Muscle of leg (tissue), 16 donors: ENCODE results near the gene ZNF697. TPM values are rescaled to one million over a fixed set of nuclear protein-coding genes. Genes with fewer than 3 reads are reported as not detected.
"Not testable (repeated sequence)": the region's sequence is repeated elsewhere in the genome, so short reads cannot be mapped to it uniquely, and the experiment has no call there.

Source experiments
- DNase-seq: peaks from one replicate; pipeline ENCODE4 v3.0.0; 2013
- H3K27ac ChIP-seq: one replicate; pipeline ENCODE4 v1.5.1; 2013; ENCODE audit warnings: mild to moderate bottlenecking, low read length, control low read depth
- H3K27me3 ChIP-seq: one replicate; pipeline ENCODE4 v1.6.1; 2013; ENCODE audit warnings: low read length; ENCODE audit not compliant: control insufficient read depth, insufficient read depth
- H3K36me3 ChIP-seq: one replicate; pipeline ENCODE4 v1.6.1; 2013; ENCODE audit warnings: low read length; ENCODE audit not compliant: control insufficient read depth, insufficient read depth
- H3K4me1 ChIP-seq: one replicate; pipeline ENCODE4 v1.6.1; 2013; ENCODE audit warnings: low read length; ENCODE audit not compliant: control insufficient read depth, insufficient read depth
- H3K4me3 ChIP-seq: one replicate; pipeline ENCODE4 v1.5.1; 2013; ENCODE audit warnings: low read length, control low read depth
- H3K9me3 ChIP-seq: replicated peaks from 2 replicates; pipeline ENCODE4 v1.6.1; 2013; ENCODE audit warnings: low read depth, low read length; ENCODE audit not compliant: control insufficient read depth
- WGBS: methylation state at CpG from one replicate; pipeline ENCODE4 v1.1.5; 2013; ENCODE audit warnings: missing lambda C conversion rate; ENCODE audit not compliant: insufficient coverage; 5-methylcytosine and 5-hydroxymethylcytosine counted together
- long read RNA-seq, 11 donors: transcript quantifications; one replicate each; lab custom pipeline, GENCODE V29; 2026
- polyA plus RNA-seq, 8 donors: library from polyadenylated mRNA; unstranded; fragments of 120-200 nt; gene quantifications; one replicate each; pipeline versions ENCODE4 v1.2.1 to v1.2.3, GENCODE V29; 2013; ENCODE audit warnings: inconsistent platforms in 1 of 8, low replicate concordance in 1 of 8; ENCODE audit not compliant: insufficient read length in 8 of 8, insufficient read depth in 1 of 8
- total RNA-seq: library from RNA; stranded (reverse); fragments of 120-200 nt; gene quantifications from one replicate; pipeline ENCODE4 v1.2.4, GENCODE V29; 2013

Gene ZNF697
- total RNA-seq (10.1 TPM), polyA plus RNA-seq (10 to 100 TPM in 2 of 8 donors, 1 to 10 TPM in 6; 8.0 to 11.6 (median 9.8) TPM)
- long read RNA-seq, donor 1, result 0 reads
- long read RNA-seq, donor 2, result 0 reads
- long read RNA-seq, donor 3, result 0 reads
- long read RNA-seq, donor 4, result 0 reads
- long read RNA-seq, donor 5, result 0 reads
- long read RNA-seq, donor 6, result 0 reads
- long read RNA-seq, donor 7, result 0 reads
- long read RNA-seq, donor 8, result 0 reads
- long read RNA-seq, donor 9, result 0 reads
- long read RNA-seq, donor 10, result 0 reads
- long read RNA-seq, donor 11, result 0 reads

DNA sequence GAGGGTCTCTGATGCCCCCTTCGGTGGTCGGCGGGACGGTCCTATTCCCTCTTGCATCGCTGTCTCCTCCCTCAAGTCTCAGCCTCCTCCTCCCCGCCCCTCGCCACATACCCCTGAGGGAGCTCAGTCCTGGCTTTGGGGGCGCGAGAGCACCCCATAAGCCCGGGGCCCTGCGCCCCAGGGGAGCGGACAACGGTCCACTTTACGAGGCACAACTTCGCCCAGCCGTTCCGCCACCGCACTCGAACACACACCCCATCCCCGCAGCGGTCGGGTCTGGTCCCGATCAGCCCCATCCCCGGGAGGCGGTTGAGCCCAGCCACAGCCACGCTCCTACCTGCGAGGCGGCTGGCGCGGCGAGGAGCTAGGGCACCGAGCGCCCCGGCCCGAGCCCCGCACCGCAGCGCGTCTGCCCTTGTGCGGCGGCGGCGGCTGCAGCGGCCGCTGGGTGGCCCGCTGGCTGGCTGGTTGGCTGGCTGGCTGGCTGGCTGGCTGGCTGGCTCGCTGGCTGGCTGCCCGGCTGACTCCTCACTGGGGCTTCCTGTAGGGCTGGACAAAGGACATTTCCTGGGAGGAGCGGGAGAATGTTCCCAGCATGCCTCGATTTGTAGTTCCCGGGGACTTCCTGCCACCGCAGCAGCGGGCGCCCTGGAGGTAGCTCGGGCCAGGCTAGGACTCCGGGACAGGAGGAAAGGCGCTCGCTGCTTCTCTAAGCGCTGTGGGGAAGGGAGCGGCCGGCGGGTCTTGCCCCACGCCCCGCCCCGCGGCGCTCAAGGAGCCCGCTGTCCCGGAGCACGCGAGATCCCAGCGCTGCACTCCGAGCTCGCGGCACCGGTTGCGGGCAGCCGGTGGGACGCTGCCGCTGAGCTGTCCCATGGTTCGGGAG, at the start of gene ZNF697:
TSS of gene ZNF697 (minus strand) at position 533 of the 886 bp plus-strand sequence. CDS start 22,166 bp downstream, outside the sequence.
- peaks cover 3% of the 10 kb centered on the region for H3K36me3 ChIP-seq
- DNase-seq, result peak; percentile 98
- no peaks in the 10 kb centered on the region for H3K9me3 ChIP-seq
- peak within 1 kb of the TSS; percentile 94 for H3K4me3 ChIP-seq
- H3K4me1 ChIP-seq, result peaks cover 10% of the 10 kb centered on the region
- under 1% methylated on average over 72 of the region's 81 CpGs for WGBS
- no peaks in the 10 kb centered on the region for H3K27me3 ChIP-seq
- peak within 1 kb of the TSS; percentile 91 for H3K27ac ChIP-seq

DNA sequence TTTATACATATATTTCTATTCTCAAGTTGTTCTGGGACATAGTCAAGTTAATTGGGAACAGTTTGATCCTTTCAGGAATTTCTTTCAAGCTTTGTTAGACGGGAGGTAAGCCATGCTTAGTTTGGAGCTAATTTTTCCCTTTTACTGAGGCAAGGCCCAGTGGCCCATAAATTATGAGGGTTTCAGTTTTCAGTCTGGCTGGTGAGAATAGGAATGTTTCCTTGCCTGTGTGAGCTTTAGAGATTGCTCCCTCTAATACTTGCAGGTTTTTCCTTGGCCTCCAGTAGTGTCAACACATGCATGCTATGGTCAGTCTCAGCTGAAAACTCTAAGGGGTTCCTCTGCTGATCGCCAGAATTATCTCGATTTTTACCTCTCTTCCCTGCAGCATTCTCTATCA, 49.5 kb upstream of the ZNF697 start:
- Histone ChIP-seq H3K9me3 (peaks cover 7% of the 10 kb centered on the region), H3K4me1 (no peaks in the 10 kb centered on the region), H3K4me3 (no peak overlapping the region), H3K27ac (no peak overlapping the region), H3K36me3 (no peaks in the 10 kb centered on the region), H3K27me3 (no peaks in the 10 kb centered on the region)
- 38% methylated on average over 2 of the region's 3 CpGs for WGBS
- no peak for DNase-seq

DNA sequence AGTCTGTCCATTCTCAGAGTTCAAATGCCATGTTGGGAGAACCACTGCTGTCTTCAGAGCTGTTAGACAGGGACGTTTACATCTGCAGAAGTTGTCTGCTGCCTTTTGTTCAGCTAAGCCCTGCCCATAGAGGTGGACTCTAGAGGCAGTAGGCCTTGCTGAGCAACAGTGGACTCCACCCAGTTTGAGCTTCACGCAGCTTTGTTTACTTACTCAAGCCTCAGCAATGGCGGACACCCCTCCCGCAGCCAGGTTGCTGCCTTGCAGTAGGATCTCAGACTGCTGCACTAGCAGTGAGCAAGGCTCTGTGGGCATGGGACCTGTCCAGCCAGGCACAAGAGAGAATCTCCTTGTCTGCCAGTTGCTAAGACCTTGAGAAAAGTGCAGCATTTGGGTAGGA, 48.8 kb upstream of the ZNF697 start:
- whole genome bisulfite sequencing, result 72% methylated on average over 3 of the region's 4 CpGs
- not testable (repeated sequence) for H3K4me3 ChIP-seq, DNase-seq, H3K4me1 ChIP-seq, H3K27ac ChIP-seq, H3K36me3 ChIP-seq, H3K9me3 ChIP-seq, H3K27me3 ChIP-seq

DNA sequence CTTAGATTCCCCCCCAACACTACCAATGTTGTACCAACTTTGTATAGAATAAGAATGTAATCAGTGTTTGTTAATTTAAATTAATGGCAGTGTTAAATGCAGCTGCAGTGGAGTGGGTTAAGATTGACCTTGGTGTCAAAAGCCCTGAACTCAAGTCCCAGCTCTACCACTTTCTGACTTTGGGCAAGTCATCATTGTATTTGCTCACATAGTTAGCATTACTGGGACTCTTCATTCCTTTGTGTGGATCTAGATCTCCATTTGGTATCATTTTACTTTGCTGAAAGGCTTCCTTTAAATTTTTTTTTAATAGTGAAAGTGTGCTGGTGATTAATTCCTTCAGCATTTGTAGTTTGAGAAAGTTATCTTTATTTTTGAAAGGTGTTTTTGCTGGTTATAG, 41.4 kb upstream of the ZNF697 start:
- no peak overlapping the region for H3K27ac ChIP-seq
- H3K36me3 ChIP-seq, result no peaks in the 10 kb centered on the region
- H3K4me3 ChIP-seq, result no peak overlapping the region
- H3K4me1 ChIP-seq, result no peaks in the 10 kb centered on the region
- H3K9me3 ChIP-seq, result no peaks in the 10 kb centered on the region
- no peak for DNase-seq
- no peaks in the 10 kb centered on the region for H3K27me3 ChIP-seq

DNA sequence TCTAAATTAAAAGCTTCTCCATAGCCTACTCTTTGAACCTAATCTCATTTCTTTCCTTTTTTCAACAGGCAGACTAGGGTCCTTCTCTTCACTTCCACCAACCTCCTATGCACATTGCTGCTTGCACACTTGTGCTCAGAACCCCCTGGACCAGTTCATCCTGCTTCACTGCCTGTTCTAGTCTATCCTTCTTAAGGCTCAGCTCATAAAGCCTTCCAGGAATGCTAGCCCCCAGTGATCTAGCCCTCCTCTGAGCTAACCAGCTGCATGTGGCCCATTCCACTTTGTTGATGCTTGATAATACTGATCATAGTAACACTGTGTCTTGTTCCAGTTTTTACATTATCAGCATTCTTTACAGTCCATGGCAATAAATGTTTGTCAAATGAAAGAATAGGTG, 40.7 kb upstream of the ZNF697 start:
- H3K27ac ChIP-seq, result no peak overlapping the region
- H3K4me3 ChIP-seq, result no peak overlapping the region
- H3K9me3 ChIP-seq, result no peaks in the 10 kb centered on the region
- no peaks in the 10 kb centered on the region for H3K4me1 ChIP-seq
- no peak for DNase-seq
- no peaks in the 10 kb centered on the region for H3K36me3 ChIP-seq
- H3K27me3 ChIP-seq, result no peaks in the 10 kb centered on the region

DNA sequence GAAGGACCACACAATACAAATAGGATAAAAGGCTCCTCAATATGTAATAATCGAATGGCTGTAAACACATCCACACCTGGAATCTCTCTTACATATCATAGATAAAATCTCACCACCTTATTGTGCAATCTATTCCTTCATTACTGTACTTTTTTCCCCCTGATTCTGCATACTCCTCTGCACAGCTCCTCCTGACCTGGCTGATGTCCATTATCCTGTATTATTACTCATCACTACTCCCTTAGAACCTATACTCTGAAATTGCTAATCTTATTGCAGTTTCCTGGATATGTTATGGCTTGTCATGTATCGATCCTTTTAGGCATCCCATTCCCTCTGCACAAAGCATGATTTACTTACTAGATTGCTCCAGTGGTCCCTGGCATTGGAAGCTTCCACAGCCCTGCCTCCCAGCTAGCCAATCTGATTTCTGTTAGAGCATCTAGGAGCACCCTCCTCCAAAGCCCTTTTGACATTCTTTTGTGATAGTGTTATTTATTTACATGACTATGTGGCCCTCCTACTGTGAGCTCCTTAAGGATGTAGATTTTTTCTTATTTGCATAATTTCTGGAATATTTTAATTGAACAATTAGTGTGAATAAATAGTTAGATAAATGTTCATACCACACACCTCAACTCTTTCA, 39.5 kb upstream of the ZNF697 start:
- no peaks in the 10 kb centered on the region for H3K9me3 ChIP-seq

DNA sequence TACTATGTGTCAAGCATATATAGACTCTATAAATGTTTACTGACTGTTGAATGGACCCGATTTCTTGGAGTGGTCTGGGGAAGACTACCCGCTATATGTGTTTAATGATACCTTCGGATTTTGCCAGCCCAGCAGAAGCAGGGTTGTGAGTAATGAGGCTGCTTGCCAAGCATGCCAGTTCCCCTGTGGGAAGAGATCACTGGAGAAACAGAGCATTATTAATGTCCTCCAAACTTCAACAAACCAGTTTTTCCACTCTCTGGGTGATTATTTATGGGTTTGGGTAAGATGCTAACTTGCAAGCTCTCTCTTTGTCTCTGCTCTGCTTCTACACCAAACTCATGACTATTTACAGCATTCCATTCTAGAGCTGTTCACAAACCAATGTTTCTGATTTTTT, 38.6 kb upstream of the ZNF697 start:
- Histone ChIP-seq H3K9me3 (no peaks in the 10 kb centered on the region), H3K36me3 (no peaks in the 10 kb centered on the region), H3K4me1 (no peaks in the 10 kb centered on the region), H3K27ac (no peak overlapping the region), H3K27me3 (no peaks in the 10 kb centered on the region), H3K4me3 (no peak overlapping the region)
- 100% methylated on average over 2 of the region's 3 CpGs for WGBS
- no peak for DNase-seq

More for the DNA sequence above, 39.5 kb upstream of the ZNF697 start:
- 100% methylated on average over 1 of the region's 2 CpGs for WGBS
- Histone ChIP-seq H3K36me3 (no peaks in the 10 kb centered on the region), H3K4me1 (no peaks in the 10 kb centered on the region), H3K4me3 (no peak overlapping the region), H3K27ac (no peak overlapping the region), H3K27me3 (no peaks in the 10 kb centered on the region)
- DNase-seq, result no peak

DNA sequence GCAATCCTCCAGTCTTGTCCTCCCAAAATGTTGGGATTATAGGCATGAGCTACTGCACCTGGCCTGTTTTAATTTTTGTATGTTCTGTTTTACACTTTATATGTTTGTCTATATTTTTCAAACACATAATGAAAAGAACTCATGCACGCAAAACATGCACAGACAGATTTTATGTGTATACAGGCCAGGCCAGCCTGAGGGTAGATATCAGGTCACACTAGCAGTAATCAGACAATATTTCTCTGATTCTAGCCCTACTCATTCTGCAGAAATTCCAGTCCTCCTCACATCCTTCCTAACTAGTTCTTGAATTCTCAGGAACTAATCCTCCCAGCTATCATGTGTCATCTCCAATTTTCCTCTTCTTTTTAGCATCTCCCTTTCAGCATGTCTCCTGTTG, 35.8 kb upstream of the ZNF697 start:
- H3K9me3 ChIP-seq, result no peaks in the 10 kb centered on the region

DNA sequence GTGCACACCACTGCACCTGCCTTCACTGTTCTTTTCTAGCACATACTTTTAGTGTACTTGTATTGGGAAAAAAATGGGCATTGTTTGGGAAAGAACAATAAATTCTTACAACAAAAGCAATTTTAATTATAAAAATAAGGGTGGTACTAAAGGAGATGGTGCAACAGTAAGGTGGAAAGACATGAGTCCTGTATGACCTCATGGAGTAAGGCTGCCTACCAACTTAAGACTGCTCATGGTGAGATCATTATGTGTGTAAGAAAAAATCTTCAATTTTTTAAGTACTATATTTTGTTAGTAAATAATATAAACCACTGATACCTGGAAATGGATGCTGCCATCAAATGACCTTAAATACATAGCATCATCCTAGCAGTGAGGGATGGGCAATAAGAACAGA, 34.1 kb upstream of the ZNF697 start:
- H3K27ac ChIP-seq, result no peak overlapping the region
- DNase-seq, result no peak
- H3K36me3 ChIP-seq, result no peaks in the 10 kb centered on the region
- no peak overlapping the region for H3K4me3 ChIP-seq
- H3K27me3 ChIP-seq, result no peaks in the 10 kb centered on the region
- no peaks in the 10 kb centered on the region for H3K4me1 ChIP-seq
- no peaks in the 10 kb centered on the region for H3K9me3 ChIP-seq

More for the DNA sequence above, 35.8 kb upstream of the ZNF697 start:
- no peaks in the 10 kb centered on the region for H3K27me3 ChIP-seq
- no peaks in the 10 kb centered on the region for H3K4me1 ChIP-seq
- no peak for DNase-seq
- no peaks in the 10 kb centered on the region for H3K36me3 ChIP-seq
- 100% methylated on average over 1 of the region's 1 CpG for WGBS
- H3K27ac ChIP-seq, result no peak overlapping the region
- no peak overlapping the region for H3K4me3 ChIP-seq

DNA sequence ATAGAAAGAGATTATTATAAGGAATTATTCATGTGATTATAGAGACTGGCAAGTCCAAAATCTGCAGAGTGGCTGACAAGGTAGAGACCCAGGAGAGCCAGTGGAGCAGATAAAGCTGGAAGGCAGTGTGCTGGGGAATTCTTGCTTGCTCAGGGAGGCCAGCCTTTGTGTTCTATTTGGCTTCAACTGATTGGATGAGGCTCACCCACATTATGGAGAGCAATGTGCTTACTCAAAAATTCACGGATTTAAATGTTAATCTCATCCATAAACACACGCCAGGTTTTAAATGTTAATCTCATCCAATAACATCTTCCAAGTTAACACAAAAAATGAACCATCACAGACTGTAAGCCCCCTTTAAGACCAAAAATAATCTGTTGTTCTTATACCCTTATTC, 33.5 kb upstream of the ZNF697 start:
- no peak for DNase-seq
- 80% methylated on average over 1 of the region's 2 CpGs for WGBS
- H3K36me3 ChIP-seq, result no peaks in the 10 kb centered on the region
- no peaks in the 10 kb centered on the region for H3K27me3 ChIP-seq
- no peak overlapping the region for H3K4me3 ChIP-seq
- no peaks in the 10 kb centered on the region for H3K4me1 ChIP-seq
- H3K9me3 ChIP-seq, result no peaks in the 10 kb centered on the region
- no peak overlapping the region for H3K27ac ChIP-seq
